Stimulated activated CD8-positive, alpha-beta memory T cell treated with anti-CD3 and anti-CD28 coated beads, Interleukin-15, amount 100 ng/mL, for 24 hours (primary cell): Measurements from ENCODE around the gene IL26.
"Not testable (repeated sequence)": the region's sequence is repeated elsewhere in the genome, so short reads cannot be mapped to it uniquely, and the experiment has no call there.

Experiments
- DNase-seq: peaks from one replicate; pipeline ENCODE4 v3.0.0-alpha.2; 2020; ENCODE audit warnings: low read depth

The IL26 gene

DNA sequence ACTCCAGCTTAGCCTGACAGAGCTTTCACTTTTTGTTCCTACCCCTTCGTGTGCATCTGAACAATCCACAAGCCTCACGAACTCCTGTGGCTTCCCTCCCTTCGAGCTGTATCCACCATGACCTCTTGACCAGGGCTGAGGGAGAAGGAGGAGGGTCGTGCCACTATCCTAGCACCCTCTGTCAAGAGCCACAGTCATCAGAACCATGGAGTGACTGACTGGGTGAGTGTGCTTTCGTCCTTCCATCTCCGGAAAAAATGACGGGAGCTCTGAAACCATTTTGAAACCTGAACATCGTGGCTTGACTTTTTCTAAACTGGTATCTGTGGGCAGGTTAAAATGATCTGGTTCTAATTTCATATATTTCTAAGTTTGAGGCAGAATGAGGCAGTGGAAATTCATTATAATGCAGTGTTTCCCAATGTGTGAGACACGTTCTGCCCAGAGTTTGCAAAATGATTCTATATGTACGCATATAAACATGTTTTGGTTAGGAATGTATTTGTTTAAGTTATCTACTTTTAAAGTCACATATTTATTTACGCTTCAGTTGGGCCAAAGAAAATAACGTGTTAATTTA is 27.0 kb downstream of the IL26 start:
- DNase-seq: no peak

DNA sequence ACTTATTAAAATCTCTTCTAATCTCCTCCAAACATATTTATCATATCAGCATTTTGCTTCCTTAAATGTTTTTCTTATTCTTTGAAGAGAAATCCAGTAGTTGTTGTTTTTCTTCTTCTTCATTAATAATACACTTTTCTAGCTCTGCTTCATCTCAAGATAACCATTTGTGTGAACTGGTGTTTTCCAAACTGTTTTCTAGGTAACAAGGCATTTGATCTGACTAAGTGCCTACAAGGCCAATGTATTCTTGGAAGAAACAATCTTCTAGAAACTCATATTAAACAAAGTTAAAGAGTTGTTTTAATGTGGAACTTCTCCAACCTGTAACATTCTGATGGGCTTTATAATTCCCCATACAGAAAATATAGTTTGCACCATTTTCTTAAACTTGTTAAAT is 35.3 kb downstream of the IL26 start:
- DNase-seq: no peak

DNA sequence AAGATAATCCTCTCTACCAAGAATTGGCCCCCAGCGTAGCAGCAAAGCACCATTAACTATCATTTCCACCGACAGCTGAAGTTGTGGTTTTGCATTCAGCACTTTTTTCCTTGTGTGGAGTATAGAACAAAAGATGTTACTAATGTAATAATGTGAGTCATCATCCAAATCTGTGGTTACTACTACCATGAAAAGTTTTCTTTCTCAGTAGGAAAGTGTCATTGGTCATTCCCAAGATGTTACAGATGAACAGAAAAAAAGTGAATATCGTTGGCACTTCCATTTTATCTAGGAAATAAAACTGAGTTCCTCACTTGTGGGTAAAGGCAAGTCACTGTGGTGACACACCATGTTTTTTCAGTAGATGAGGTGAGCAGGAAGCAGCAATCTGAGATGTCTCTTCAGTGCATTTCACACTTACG is 35.8 kb downstream of the IL26 start:
- DNase-seq: no peak

DNA sequence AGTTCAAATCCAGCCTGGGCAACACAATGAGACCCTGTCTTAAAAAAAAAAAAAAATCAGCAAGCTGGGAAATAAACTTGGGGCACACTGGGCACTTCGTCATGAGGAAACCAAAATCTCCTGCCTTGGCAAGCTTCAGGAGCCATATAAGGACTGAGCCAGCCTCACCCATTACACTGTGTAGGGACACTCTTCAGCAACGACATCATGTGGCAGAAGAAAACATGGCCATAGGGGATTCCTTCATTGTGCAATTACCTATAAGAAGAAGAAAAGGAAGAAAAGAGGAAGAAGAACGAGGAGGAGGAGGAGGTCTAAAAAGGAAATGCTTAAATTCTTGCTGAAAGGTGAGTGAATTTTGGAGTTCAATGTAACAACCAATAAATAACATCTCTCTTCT is 40.0 kb downstream of the IL26 start:
- no peak for DNase-seq

DNA sequence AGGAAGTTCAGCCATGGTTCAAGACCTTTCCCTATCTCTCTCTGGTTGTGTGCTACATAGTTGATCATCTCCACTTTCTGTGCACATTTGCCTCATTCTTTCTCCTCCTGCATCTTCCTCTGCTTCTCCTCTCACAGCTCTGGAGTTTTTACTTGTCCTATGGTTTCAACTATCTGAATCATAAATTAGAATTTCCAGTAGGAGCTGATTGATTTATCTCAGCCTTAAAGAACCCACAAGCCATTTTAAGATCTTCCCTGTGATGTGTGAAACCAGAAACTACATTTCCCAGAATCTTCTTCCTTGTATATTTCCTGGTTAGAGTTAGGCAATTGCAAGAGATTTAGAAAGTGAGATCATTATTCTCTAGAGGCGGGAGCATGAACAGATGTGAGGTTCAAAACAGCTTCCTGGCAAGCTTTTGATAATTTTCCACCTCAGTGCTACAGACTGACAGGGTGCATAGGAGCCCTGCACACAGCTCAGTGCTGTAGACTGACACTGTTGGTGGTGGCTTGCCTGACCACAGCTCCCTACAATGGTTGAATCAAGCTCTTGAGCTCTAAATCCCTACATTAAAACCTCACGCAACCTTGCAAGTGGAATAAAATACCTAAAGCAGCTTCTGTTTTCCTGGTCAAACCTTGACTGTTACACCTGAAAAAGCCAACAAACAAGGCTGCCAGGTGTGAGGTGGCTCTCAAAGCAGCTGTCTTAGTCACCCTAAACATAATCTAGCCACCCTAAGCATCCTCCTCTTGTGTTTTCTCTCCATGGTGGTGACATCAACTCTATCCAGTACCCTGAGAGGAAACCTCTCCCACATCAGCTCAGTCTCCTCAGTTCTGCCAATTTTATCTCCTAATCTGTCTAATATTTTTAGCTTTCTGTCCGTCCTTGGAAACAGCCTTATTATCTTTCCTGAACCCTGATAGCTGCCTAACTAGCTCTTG is 44.5 kb downstream of the IL26 start:
- no peak for DNase-seq

DNA sequence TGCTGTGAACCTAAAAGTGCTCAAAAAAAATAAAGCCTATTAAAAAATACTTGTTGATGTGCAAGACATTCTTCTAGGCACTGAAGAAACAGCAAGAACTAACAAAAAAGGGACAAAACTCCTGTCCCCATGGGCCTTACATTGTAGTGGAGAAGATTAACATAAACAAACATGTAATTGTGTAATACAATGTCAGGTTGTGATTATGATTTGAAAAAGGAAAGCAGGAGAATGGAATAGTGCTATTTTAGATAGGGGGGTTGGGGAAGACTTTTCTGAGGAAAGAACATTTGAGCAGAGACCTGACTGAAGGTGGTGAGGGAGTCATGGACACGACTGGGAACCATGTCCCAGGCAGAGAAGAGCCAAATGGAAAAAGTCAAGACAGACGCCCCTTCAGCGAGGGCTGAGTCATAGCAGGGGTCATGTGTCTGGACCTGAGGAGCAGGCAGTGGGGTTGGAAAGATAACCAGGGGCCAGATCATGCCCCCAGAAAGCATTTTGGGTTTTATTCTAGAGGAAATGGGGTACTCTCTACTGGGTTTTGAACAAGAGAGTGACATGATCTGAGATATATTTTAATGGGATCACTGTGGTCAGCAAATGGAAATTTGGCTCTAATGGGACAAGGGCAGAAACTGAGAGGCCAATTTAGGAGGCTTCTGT is 46.7 kb downstream of the IL26 start:
- DNase-seq: no peak

DNA sequence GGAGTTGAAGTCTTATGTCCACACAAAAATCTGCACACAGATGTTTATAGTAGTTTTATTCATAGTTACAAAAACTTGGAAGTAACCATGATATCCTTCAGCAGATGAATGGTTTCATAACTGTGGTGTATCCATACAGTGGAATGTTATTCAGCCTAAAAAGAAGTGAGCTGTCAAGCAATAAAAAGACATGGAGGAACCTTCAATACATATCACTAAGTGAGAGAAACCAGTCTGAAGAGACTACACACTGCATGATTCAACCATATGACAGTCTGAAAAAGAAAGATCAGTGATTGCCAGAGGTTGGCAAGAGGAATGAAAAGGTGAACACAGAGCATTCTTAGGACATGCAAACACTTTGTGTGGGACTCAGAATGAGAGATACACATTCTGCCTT is 47.4 kb downstream of the IL26 start:
- no peak for DNase-seq

DNA sequence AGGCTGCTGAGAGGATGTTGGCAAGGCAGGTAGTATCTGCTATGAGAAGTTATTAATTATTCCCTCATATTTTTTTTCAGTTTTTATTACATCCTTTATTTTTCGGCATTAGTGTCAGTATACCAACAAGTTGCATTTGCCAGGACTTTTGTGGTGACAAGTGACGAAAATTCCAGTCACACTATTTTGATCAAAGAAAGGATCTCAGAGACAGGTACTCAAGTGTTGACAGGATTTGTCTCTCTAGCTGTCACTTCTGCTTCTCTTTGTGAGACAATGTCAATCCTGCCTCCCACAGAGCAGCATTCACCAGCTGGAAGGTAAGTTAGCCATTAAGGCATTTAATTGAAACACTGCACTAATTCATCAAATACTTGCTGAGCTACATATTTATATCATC is 48.0 kb downstream of the IL26 start:
- DNase-seq: no peak

DNA sequence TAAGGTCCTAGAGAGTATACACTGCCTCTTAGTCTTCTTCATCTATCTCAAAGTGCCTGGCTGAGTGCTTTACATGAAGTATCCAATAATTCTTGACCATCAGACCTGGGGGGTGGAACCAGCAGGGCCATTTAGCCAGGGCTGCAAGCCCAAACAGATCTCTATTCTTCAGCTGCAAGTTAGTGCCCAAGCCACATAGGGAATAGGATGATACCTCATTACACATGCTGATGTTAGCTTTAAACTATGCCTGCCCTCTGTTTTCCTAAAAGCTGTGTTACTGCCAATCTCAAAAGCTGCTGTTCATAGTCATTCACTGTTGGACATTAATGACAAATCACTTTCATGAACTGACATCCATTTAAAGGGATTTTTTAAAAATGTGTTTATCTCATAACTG is 49.4 kb downstream of the IL26 start:
- DNase-seq: no peak

DNA sequence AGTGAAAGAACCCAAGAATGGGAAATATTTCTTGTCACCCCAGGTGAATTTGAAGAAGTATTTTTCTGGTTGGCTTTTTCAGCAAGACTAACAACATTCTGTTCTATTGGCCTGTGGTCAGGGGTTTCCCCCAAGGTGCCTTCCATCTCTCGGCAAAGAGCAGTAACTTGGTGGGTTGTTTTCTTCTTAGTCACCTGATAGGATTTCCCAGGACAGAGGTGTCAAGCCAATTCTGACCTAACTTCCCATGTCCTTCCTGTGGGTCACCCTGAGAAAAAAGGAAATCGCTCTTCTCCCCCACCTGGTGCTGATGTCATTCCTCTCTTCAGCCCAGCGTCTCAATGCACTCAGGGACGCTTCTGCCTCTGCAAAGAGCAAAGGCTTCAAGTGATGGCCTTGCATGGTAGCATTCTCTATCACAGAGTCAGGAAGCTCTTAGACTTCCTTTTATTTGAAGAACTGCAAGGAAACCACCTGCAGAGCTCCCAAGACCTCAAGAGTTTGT is 50.0 kb downstream of the IL26 start:
- no peak for DNase-seq

DNA sequence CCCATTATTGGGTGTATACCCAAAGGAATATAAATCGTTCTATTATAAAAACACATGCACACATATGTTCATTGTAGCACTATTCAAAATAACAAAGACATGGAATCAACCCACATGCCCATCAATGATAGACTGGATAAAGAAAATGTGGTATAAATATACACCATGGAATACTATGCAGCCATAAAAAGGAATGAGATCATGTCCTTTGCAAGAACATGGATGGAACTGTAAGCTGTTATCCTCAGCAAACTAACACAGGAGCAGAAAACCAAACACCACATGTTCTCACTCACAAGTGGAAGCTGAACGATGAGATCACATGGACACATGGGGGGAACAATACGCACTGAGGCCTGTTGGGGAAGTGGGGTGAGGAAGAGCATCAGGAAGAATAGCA is 50.8 kb downstream of the IL26 start:
- not testable (repeated sequence) for DNase-seq

DNA sequence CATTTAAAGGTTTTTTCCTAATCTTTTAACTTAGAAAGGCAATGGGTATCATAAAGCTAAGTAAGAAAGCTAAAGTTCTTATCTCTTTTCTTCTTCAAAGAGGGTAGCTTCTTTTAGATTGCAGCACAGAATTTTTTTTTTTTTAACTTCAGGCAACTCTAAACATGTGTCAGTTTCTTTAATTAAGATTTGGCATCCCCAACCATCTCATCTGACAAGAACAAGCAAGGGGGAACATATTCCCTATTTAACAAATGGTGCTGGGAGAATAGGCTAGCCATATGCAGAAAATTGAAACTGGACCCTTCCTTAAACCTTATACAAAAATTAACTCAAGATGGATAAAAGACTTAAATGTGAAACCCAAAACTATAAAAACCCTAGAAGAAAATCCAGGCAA is 51.8 kb downstream of the IL26 start:
- DNase-seq: no peak

DNA sequence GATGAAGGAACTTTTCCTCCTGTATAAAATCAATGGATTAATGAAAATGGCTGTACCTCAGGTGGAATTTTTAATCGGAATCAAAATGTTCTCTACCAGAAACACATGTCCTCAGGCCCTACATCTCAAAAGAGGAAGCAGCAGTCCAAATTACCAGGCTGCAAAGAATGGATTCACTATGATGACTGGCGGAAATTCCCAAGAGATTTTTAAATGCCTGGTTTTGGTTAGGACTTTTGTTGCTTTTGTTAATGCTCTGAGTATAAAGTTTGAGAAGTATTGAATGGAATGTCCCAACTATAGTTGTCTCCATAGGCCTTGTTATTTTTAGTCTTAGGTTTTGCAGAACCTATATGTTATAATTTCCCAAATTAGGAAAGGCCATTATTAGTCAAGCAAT is 54.9 kb downstream of the IL26 start:
- DNase-seq: no peak

DNA sequence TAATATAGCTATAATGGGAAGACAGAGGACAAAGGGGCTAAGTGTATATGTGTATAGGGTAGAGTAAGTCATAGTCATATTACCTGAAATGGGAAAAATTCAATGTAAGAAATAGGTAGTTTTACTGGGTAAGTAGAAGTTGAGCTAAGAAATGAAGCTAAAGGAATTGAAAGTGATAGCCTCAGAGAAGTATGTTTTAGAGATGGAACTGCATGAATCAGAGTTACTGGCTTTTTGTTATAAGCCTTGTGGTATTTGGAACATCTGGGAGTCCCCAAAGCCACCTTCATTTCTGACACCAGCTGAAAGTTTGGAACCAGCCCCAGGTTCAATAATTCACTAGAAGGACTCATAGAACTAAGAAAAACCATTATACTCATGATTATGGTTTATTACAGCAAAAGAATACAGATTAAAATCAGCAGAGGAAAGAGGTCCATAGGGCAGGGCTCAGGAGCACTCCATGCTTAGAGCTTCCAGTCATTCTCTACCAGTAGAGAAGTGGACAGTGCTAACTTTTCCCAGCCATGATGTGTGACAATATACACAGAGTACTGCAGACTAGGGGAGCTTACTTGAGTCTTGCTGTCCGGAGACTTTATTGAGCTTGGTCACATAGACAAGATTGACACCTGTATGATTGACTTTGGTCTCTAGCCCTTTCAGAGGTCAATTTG is 56.3 kb downstream of the IL26 start:
- DNase-seq: no peak

DNA sequence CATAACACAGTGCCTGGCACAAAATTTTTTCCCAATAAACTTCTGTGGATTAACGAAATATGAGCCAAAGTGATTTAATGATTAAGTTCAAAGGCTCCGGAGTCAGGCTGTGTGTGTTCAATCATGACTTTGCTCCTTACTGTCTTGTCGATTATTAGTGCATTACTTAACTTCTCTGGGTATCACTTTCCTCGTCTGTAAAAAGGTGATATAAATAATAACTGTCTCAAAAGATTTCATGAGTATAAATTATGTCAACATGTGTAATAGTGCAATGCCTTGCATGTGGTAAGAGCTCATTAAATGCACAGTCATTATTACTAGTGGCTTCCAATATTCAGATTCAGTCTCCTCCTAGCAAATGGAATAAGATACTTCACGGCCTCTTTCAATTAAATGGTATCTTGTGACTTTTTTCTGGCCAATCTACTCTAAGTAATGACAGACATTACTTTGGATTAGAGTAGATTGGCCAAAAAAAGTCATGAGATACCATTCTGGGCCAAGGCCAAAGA is 59.2 kb downstream of the IL26 start:
- DNase-seq: no peak

DNA sequence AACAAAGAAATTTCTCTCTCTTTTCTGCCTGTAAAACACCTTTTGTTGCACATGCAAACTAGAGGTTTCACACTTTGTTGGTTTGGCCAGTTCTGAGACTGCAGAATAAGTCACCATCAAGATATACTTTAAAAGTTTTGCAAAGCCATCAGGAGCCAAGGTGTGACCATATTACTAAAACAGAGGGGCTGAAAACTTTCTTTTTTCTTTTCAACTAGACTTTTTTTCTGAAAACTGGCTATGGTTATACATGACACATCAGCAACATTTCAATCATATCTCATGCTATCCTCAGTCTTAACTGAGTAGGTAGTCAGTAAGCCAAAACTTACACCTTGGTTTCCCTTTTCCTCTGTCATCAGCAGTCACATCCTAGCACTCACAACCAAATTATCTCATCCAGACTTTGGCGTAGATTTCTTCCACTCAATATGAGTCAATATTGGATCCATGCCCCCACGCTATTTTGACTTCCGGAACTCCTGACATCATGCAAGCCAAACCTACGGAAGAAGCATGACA is 62.0 kb downstream of the IL26 start:
- no peak for DNase-seq

DNA sequence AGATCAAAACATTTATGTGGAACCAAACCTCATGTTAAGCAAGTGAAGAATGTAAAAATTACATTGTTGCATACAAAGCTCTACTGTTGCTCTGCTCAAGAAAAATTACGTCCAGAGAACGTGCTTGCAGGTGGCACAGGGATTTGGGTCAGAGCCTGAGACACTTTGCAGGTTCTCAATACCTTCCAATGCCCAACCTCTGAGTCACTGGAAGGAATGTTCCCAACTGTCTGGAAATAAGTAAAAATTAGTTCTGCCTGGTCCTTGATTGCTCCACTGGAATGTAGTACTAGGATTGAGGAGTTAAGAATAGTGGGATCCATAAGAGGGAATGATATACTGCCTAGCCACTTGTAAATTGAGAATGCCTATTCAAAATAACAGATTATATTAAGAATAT is 63.2 kb downstream of the IL26 start:
- no peak for DNase-seq

DNA sequence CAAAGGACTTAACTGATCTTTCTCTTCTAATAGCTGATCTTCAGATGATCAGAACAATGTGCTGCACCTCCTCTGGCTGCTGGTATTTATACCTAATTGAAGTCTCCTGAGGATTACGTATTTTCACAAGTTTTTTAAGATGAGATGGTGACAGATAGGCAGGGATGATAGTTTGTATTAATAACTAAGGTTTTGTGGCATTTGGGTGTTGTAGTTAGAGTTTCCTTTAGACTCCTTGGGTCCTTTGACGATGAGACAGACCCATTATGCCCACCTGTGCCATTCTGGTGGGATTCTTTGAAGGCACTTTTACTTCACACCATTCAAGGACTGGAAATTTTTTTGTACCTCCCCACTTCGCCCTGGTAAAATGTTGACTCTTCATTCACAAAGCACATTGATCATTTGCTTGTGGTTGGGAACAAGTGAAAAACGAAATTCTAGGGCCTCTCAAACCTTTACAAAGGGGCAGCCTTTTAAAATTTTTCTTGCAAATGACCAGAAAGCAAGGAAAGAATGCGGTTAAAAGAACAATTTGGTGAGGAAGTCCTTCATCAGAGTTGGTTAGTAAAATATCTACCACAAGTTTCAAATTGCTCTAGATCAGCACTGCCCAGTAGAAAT is 65.8 kb downstream of the IL26 start, which contains the start of gene IFNG:
Gene IFNG, minus strand, starts transcription at position 60 of the 624 bp plus-strand sequence. CDS start 125 bp downstream, outside the sequence.
- no peak for DNase-seq

DNA sequence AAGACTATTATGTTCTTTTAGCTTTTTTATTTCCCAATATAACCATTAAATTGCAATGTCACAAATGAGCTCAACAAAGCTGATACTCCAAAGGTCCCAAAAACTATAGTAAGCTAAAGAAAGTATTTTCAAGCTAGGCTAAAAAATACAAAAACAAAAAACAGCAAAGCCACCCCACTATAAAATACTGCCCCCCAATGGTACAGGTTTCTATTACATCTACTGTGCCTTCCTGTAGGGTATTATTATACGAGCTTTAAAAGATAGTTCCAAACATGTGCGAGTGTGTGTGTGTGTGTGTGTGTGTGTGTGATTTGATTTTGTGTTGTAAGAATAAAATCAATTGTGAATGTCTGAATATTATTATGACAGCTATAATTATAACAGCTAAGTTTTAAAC is 67.2 kb downstream of the IL26 start:
- DNase-seq: no peak

DNA sequence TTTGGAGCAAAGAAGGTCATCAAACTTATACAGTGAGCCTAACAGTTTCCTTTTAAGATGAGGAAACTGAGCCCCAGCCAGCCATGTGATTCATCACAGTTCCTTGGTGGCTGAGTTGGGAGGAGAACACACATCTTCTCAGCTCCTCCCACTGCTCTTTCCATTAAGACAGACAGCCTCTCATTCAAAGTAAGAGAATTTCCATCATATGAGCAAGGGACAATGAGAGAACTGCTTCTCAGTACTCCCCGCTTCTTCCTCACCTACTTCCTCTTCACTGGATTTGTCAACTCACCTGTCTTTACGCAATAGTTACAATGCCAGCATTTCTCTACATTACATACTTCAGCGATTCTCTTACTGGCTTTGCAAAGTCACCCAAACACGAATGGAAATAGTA is 68.2 kb downstream of the IL26 start:
- no peak for DNase-seq

DNA sequence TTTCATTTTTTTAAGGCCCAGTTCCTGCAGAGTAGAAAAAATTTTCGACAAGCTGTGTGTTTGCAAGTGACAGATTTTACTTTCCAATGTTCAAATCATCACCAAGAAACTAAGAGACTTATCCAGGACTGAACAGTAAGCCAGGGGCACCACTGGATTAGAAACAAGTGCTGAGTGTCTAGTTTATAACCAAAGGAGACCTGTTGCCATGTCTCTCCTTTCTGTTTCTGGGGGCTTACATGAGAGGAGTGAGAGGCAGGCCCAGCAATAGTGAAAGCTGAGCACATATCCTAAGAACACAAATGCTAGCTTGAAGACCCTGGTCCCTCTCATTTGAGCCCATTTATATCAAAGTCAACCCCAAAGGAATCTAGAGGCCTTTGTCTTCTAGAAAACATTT is 69.0 kb downstream of the IL26 start:
- no peak for DNase-seq
